H1 (cell line): ENCODE data around the gene DKKL1. TPM values are rescaled to one million over a fixed set of nuclear protein-coding genes. Genes with fewer than 3 reads are reported as not detected.

Source experiments
- BACH1 ChIP-seq: IDR thresholded peaks from 2 replicates; pipeline ENCODE4 v1.6.1; 2012; ENCODE audit warnings: low read length, improper control_type of control experiment
- CBX8 ChIP-seq: fragments of 300-800, 300-1000 bp; sonication (generic); IDR thresholded peaks from 2 replicates; pipeline ENCODE4 v1.7.1; 2016; ENCODE audit warnings: low read depth, low read length, borderline replicate concordance
- MAX ChIP-seq: IDR thresholded peaks from 2 replicates; pipeline ENCODE4 v1.6.1; 2012; ENCODE audit warnings: inconsistent platforms
- POLR2AphosphoS5 ChIP-seq: IDR thresholded peaks from 2 replicates; pipeline ENCODE4 v1.6.1; 2011; ENCODE audit warnings: low read depth, low read length
- RBBP5 ChIP-seq: IDR thresholded peaks from 2 replicates; pipeline ENCODE4 v1.7.1; 2012; ENCODE audit warnings: low read depth, mild to moderate bottlenecking, inconsistent platforms, low read length, moderate library complexity, borderline replicate concordance
- SP1 ChIP-seq: IDR thresholded peaks from 2 replicates; pipeline ENCODE4 v1.6.1; 2011; ENCODE audit warnings: low read depth, low read length
- SP2 ChIP-seq: IDR thresholded peaks from 2 replicates; pipeline ENCODE4 v1.6.1; 2012; ENCODE audit warnings: mild to moderate bottlenecking, low read length, inconsistent platforms
- TAF7 ChIP-seq: optimal IDR thresholded peaks from 2 replicates; pipeline ENCODE3; 2011; ENCODE audit warnings: low read depth, mild to moderate bottlenecking, inconsistent platforms, low read length, moderate library complexity, borderline replicate concordance
- TCF12 ChIP-seq: IDR thresholded peaks from 2 replicates; pipeline ENCODE4 v1.6.1; 2011; ENCODE audit warnings: low read depth, mild to moderate bottlenecking, low read length
- polyA plus RNA-seq, 7 experiments: library from polyadenylated mRNA; depleted of rRNA in 3 of 7; stranded (reverse) in 5 of 7; unstranded in 2 of 7; fragments of >200 nt in 5 of 7; fragments of 200-250 nt in 2 of 7; gene quantifications; 1 replicate in 5 of 7; 2 replicates in 1 of 7; 4 replicates in 1 of 7; pipeline versions ENCODE4 v1.2.1 to v1.2.3, GENCODE V29; 2011 to 2013; ENCODE audit warnings: missing spikeins in 2 of 7, mixed read lengths in 2 of 7
- total RNA-seq: library from RNA; stranded (reverse); fragmentation: NEBNext Ultra II Directional; extraction: Animal tissue kit (Norgen Biotek cat#: 25700); gene quantifications from 2 replicates; pipeline ENCODE4 v1.2.1, GENCODE V29; 2021

Gene DKKL1
- total and polyA plus RNA-seq, 2 of the 8 experiments (the other 6 are each of a cell fraction or from before 2014, with no cell fraction given): 2.6 to 6.8 TPM

GRCh38 chr19:49395581-49396407, 32.1 kb downstream of the DKKL1 start (continued):
- no peak for TF ChIP-seq SP2
- no peak for TF ChIP-seq SP1
- TF ChIP-seq CBX8: no peak
- no peak for TF ChIP-seq TCF12
- no peak for TF ChIP-seq MAX
- TF ChIP-seq POLR2AphosphoS5: no peak
- TF ChIP-seq RBBP5: no peak
- no peak for TF ChIP-seq TAF7
- no peak for TF ChIP-seq BACH1
